Aorta (tissue), 5 donors: ENCODE measurements around the gene IKZF5. TPM values are rescaled to one million over a fixed set of nuclear protein-coding genes. Genes with fewer than 3 reads are reported as not detected.

Source experiments
- ATAC-seq: fragments of 200-7000 bp; cut with Tn5 transposase; one replicate; pipeline ENCODE4 v1.9.1; 2022; ENCODE audit warnings: moderate library complexity; ENCODE audit not compliant: low FRiP score
- DNase-seq, 2 donors: peaks; one replicate each; pipeline ENCODE4 v3.0.0-alpha.2; 2020
- H3K27ac ChIP-seq, 2 donors: one replicate each; pipeline ENCODE4 v1.5.1; 2013; ENCODE audit warnings: low read length in 2 of 2, mild to moderate bottlenecking in 2 of 2, moderate library complexity in 2 of 2, control low read depth in 1 of 2, inconsistent platforms in 1 of 2, low read depth in 1 of 2
- H3K27me3 ChIP-seq, 2 donors: one replicate each; pipeline ENCODE4 v1.6.1; 2013; ENCODE audit warnings: control low read depth in 1 of 2, low read length in 1 of 2, mild to moderate bottlenecking in 1 of 2, moderate library complexity in 1 of 2; ENCODE audit not compliant: insufficient read depth in 2 of 2, control insufficient read depth in 1 of 2
- H3K36me3 ChIP-seq, 2 donors: one replicate each; pipeline ENCODE4 v1.6.1; 2013; ENCODE audit warnings: control low read depth in 1 of 2, low read length in 1 of 2, mild to moderate bottlenecking in 1 of 2; ENCODE audit not compliant: insufficient read depth in 2 of 2, control insufficient read depth in 1 of 2
- H3K4me1 ChIP-seq, 2 donors: one replicate each; pipeline ENCODE4 v1.6.1; 2013; ENCODE audit warnings: low read length in 2 of 2, control low read depth in 1 of 2, mild to moderate bottlenecking in 1 of 2, moderate library complexity in 1 of 2; ENCODE audit not compliant: insufficient read depth in 2 of 2, control insufficient read depth in 1 of 2
- H3K4me3 ChIP-seq, 2 donors: one replicate each; pipeline ENCODE4 v1.5.1; 2013; ENCODE audit warnings: low read length in 2 of 2, control low read depth in 1 of 2, mild to moderate bottlenecking in 1 of 2
- H3K9me3 ChIP-seq: one replicate; pipeline ENCODE4 v1.6.1; 2013; ENCODE audit warnings: mild to moderate bottlenecking, low read length; ENCODE audit not compliant: control insufficient read depth
- WGBS, 2 donors: extraction: QIAGEN DNeasy Blood & Tissue Kit; methylation state at CpG; one replicate each; pipeline ENCODE4 v1.1.7; 2013; 5-methylcytosine and 5-hydroxymethylcytosine counted together
- intact Hi-C, 2 donors: fragments of 100-400 bp; cut with DNase I; formaldehyde crosslinking; loops; one replicate each; pipeline versions ENCODE4 v1.14.2 to v1.15.0; 2022
- polyA plus RNA-seq, 2 donors: library from polyadenylated mRNA; stranded (reverse); fragments of 200-250 nt; gene quantifications; one replicate each; pipeline ENCODE4 v1.2.3, GENCODE V29; 2013
- total RNA-seq, 2 donors: library from RNA; stranded (reverse); fragmentation: NEBNext Ultra II Directional; extraction: Animal tissue kit (Norgen Biotek cat#: 25700); gene quantifications; one replicate each; pipeline ENCODE4 v1.2.1, GENCODE V29; 2021
- donor health status: healthy with polysubstance abuse.
- donor health status: Bipolar disorder and iron deficiency.
- donor health status: DM: no; HTN: no; CAD: no.
- donor health status: DM: no; HTN: no; CAD: no.
- donor health status: DM: yes; HTN: yes; CAD: no.

Gene IKZF5
- total and polyA plus RNA-seq, 4 donors: 6.9 to 21.5 (median 14.1) TPM

DNA sequence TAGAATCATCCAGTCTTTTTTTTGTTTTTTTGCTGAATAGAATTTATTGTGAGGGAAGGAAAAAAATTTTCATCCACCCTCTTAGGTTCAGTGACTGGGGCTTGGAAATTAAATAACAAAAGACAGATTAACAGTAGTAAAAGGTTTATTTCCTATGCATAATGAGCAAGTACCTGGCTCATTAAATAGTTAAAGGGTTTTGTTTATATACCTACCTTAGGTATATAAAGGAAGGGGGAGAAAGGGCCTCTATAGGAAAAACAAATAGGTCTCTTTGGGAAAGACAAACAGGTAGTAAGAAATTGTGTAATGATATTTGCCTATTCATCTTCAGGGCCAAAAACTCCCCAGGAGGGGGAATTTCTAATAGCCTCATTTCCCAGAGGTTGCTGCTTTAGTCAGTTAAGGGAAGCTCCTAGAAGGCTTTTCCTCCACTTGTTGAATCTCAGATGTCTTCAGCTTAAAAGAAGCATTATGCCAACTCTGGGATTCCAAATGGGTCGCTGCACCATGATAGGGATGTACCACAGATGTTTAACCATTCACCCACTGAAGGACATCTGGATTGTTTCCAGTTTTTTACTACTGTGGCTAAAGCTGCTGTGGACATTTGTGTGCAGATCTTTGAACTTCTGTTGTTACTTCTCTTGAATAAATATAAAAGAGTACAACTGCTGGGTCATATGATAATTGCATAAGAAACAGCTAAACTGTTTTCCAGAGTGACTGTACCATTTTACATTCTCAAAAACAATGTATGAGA lies 11.5 kb upstream of the IKZF5 start:
- 68 to 80% methylated on average over 1 of the region's 1 CpG for WGBS, 2 donors
- Histone ChIP-seq H3K9me3 (no peaks in the 10 kb centered on the region), H3K4me3 (no peak overlapping the region), H3K4me1 (peaks cover 0 to 1% of the 10 kb centered on the region in 2 donors), H3K27me3 (no peaks in the 10 kb centered on the region), H3K27ac (no peak overlapping the region), H3K36me3 (no peaks in the 10 kb centered on the region)
- no peak for ATAC-seq
- DNase-seq: no peak
- intact Hi-C loops: no loop called here

DNA sequence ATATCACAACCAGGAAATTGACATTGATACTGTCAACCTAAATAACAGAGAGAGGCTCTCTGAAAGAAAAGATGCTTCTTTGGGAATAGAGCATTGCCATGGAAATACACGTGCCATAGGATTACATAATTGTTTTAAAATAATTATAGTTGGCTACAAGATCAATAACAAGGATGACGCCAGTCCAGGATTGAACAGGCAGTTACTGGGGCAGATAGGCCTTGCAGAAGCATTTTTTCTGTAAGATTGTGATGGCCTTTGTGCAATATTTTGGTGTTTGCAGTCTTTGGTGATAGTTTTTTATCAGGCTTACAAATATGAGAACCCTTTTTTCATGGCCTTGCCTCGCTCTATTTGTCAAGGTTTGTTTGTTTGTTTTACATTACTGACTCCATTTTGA lies 10.7 kb upstream of the IKZF5 start:
- WGBS, 2 donors: 71 to 91% methylated on average over 3 of the region's 3 CpGs
- Histone ChIP-seq H3K4me3 (no peak overlapping the region), H3K9me3 (no peaks in the 10 kb centered on the region), H3K36me3 (no peaks in the 10 kb centered on the region), H3K27me3 (no peaks in the 10 kb centered on the region), H3K27ac (no peak overlapping the region), H3K4me1 (peaks cover 0 to 1% of the 10 kb centered on the region in 2 donors)
- DNase-seq (no peak), ATAC-seq (no peak)
- intact Hi-C loops: no loop called here

DNA sequence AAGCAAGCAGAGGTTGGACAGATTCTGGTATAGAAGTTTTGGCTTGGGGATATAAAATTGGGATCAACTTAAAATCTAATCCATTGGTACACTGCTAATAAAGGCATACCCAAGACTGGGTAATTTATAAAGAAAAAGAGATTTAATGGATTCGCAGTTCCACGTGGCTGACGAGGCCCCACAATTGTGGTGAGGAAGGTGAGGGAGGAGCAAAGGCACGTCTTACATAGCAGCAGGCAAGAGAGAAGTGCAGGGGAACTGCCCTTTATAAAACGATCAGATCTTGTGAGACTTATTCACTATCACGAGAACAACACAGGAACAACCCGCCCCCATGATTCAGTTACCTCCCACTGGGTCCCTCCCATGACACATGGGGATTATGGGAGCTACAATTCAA lies 9.9 kb upstream of the IKZF5 start:
- DNase-seq: no peak
- H3K9me3 ChIP-seq: no peaks in the 10 kb centered on the region
- no peaks in the 10 kb centered on the region for H3K36me3 ChIP-seq
- intact Hi-C loops: no loop called here
- H3K4me3 ChIP-seq: no peak overlapping the region
- WGBS, 2 donors: 80 to 88% methylated on average over 7 of the region's 7 CpGs
- H3K27me3 ChIP-seq: no peaks in the 10 kb centered on the region
- ATAC-seq: no peak
- H3K4me1 ChIP-seq: peaks cover 0 to 1% of the 10 kb centered on the region in 2 donors
- H3K27ac ChIP-seq: no peak overlapping the region

DNA sequence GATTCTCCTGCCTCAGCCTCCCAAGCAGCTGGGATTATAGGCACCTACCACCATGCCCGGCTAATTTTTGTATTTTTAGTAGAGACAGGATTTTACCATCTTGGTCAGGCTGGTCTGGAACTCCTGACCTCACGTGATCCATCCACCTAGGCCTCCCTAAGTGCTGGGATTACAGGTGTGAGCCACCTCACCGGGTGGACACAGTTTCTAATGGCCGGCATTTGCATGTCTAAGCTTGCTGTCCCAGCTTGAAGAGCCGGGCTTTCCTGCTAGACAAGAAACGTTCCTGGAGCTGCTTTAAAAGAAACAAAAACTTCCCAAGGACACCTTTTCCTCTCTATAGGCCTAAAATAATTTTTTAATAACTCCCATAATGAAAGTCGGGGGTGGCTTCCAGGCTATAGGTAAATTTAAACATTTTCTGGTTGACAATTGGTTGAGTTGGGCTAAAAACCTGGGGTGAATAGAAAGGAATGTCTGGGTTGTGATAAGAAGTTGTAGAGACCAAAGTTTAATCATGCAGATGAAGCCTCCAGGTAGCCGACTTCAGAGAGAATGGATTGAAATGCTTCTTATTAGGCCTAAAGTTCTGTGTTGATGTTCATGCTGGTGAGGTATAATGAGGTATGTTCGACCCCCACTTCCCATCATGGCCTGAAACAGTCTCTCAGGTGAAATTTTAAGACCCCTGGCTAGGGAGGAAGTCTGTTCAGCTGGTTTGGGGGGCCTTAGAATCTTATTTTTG lies 9.0 kb upstream of the IKZF5 start:
- H3K4me3 ChIP-seq: no peak overlapping the region
- intact Hi-C loops: no loop called here
- H3K36me3 ChIP-seq: no peaks in the 10 kb centered on the region
- H3K27me3 ChIP-seq: no peaks in the 10 kb centered on the region
- H3K27ac ChIP-seq: no peak overlapping the region
- 73 to 80% methylated on average over 9 of the region's 9 CpGs for WGBS, 2 donors
- H3K4me1 ChIP-seq: peaks cover 0 to 1% of the 10 kb centered on the region in 2 donors
- no peaks in the 10 kb centered on the region for H3K9me3 ChIP-seq
- DNase-seq (no peak), ATAC-seq (no peak)

DNA sequence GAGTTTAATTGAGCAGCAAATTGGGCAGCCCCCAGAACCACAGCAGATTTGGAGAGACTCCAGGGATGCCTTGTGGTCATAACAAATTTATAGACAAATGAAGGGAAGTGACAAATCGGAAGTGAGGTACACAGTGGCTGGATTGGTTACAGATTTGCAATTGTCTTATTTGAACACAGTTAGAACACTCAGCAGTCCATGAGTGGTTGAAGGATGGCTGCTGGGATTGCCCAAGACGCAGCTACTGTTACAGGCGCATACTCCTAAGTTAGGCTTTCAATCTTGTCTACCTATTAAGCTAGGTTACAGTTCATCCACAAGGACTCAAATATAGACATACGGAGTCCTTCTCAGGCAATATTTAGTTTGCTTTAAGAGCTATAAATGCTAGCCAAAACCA lies 7.6 kb upstream of the IKZF5 start:
- H3K9me3 ChIP-seq: no peaks in the 10 kb centered on the region
- ATAC-seq (no peak), DNase-seq (no peak)
- WGBS, 2 donors: 96% methylated on average over 4 of the region's 4 CpGs
- no peak overlapping the region for H3K27ac ChIP-seq
- no peaks in the 10 kb centered on the region for H3K36me3 ChIP-seq
- intact Hi-C loops: no loop called here
- no peaks in the 10 kb centered on the region for H3K27me3 ChIP-seq
- no peak overlapping the region for H3K4me3 ChIP-seq
- H3K4me1 ChIP-seq: peaks cover 0 to 1% of the 10 kb centered on the region in 2 donors

DNA sequence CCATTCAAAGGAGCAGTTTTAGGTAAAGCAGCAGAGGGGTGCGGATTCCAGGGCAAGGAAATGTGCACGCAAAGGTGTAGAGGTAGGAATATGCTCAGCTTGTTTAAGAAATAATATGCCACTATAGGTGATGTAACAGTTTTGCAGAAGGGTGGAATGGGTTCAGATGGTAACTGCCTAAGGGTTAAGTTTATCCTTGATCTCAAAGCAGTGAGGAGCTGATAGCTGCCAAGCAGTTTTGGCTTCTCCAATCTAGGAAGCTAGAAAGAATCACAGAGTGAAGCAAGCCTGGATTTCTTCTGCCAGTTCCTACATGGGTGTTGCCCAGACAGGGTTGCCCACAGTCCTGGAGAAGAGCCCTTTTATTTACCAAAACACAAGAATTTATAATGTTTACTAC lies 6.2 kb upstream of the IKZF5 start:
- ATAC-seq (no peak), DNase-seq (no peak)
- intact Hi-C loops: no loop called here
- peaks cover 0 to 1% of the 10 kb centered on the region in 2 donors for H3K4me1 ChIP-seq
- no peak overlapping the region for H3K4me3 ChIP-seq
- H3K9me3 ChIP-seq: no peaks in the 10 kb centered on the region
- WGBS, 2 donors: 98 to 99% methylated on average over 2 of the region's 2 CpGs
- no peaks in the 10 kb centered on the region for H3K36me3 ChIP-seq
- H3K27ac ChIP-seq: no peak overlapping the region
- no peaks in the 10 kb centered on the region for H3K27me3 ChIP-seq

DNA sequence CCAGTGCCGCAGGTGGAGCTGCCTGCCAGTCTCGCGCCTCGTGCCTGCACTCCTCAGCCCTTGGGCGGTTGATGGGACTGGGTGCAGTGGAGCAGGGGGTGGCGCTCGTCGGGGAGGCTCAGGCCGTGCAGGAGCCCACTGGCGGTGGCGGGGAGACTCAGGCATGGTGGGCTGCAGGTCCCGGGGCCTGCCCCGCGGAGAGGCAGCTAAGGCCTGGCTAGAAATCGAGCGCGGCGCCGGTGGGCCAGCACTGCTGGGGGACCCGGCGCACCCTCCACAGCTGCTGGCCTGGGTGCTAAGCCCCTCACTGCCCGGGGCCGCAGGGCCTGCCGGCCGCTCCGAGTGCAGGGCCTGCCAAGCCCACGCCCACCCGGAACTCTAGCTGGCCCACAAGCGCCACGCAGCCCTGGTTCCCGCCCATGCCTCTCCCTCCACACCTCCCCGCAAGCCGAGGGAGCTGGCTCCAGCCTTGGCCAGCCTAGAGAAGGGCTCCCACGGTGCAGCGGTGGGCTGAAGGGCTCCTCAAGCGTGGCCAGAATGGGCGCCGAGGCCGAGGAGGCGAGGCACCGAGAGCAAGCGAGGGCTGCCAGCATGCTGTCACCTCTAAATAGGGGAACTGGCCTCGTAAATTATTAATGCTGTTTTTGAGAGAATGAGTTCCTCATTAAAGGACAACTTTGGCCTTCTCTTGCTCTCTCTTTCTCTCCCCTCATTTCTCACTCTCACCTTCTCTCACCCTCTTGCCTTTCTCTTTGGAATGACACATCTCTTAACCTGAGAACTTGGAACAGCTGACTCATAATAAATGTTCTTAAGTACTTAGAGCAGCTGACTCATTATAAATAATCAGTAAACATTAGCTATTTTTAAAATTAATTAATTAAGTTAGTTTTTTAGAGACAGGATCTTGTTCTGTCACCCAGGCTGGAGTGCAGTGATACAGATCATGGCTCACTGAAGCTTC lies 5.1 kb upstream of the IKZF5 start:
- Histone ChIP-seq H3K4me3 (no peak overlapping the region), H3K27ac (no peak overlapping the region), H3K4me1 (no peaks in the 10 kb centered on the region), H3K27me3 (no peaks in the 10 kb centered on the region), H3K9me3 (no peaks in the 10 kb centered on the region), H3K36me3 (no peaks in the 10 kb centered on the region)
- intact Hi-C loops: no loop called here
- no peak for DNase-seq
- no peak for ATAC-seq
- 93 to 95% methylated on average over 39 to 43 of the region's 43 CpGs for WGBS, 2 donors

DNA sequence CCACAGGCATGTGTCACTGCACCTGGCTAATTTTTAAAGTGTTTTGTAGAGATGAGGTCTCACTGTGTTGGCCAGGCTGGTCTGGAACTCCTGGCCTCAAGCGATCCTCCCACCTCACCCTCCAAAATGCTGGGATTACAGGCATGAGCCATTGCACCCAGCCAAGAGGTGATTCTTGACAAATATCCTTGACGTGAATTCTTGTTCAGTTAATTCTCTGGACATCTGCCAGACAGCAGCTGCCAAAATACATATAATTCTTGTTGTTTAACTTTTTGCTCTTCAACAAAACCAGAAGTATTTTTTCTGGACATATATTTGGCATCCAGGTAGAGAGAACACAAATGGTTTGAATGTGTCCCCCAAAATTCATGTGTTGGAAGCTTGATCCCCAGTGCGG lies 3.4 kb upstream of the IKZF5 start:
- Histone ChIP-seq H3K27me3 (no peaks in the 10 kb centered on the region), H3K27ac (no peak overlapping the region), H3K9me3 (no peaks in the 10 kb centered on the region), H3K36me3 (no peaks in the 10 kb centered on the region), H3K4me3 (no peak overlapping the region), H3K4me1 (peaks cover 0 to 1% of the 10 kb centered on the region in 2 donors)
- DNase-seq: no peak
- ATAC-seq: no peak
- intact Hi-C loops: no loop called here
- WGBS, 2 donors: 67 to 68% methylated on average over 3 of the region's 3 CpGs
